Activated T-cell treated with anti-CD3 and anti-CD28 coated beads for 48 hours (primary cell): Measurements from ENCODE around the gene DIP2A.
"Not testable (repeated sequence)": the region's sequence is repeated elsewhere in the genome, so short reads cannot be mapped to it uniquely, and the experiment has no call there.

Experiments used
- DNase-seq: peaks from one replicate; pipeline ENCODE4 v3.0.0-alpha.2; 2020; ENCODE audit warnings: low read depth

The DIP2A gene

DNA sequence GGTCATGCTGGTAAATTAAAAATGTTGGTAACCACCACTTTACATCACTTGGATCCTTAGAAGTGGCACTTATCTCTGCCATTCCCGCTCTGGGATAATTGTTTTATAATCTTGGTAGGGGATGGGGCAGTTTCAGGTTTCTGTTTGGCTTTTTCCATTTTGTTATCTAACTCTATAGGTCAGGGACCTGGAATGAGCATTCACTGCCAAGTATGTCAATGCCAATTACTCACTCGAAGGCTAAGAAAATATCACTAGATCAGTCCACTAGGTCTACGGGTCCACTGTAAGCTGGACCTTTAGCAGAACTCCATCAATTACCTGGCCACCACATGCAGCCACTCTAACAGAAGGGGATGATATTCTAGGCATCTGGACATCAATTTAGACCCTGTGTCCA is 4.5 kb upstream of the DIP2A start:
- no peak for DNase-seq

DNA sequence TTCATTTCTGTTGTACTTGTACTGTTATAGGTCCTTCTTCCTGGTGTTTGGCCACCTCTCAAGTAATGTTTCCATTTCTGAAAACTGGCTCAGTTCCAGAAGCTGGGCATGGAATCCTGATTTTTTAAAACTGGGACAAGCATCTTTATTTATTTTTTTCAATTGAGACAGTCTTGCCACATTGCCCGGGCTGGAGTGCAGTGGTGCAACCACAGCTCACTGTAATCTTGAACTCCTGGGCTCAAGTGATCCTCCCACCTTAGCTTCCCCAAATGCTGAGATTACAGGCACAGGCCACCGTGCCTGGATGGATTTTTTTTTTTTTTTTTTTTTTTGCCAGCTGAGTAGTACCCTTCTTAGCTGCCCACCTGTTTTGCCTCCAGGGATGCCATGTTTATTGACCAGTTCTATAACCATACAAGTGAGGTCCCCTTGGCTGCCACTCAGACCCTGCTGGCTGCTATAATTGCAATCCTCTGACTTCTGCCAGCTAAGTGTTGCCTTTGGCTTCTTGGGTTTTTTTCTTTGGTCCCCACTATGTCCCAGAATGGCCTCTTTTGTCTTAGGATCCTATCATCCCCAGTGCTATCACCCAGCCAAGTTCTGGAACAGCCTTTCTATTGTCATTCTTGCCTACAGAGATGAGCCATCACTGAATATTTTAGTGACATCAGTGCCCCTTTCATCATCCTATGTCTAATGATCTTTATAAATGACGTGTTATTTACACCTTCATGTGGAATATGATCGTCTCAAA is 3.9 kb upstream of the DIP2A start:
- no peak for DNase-seq

DNA sequence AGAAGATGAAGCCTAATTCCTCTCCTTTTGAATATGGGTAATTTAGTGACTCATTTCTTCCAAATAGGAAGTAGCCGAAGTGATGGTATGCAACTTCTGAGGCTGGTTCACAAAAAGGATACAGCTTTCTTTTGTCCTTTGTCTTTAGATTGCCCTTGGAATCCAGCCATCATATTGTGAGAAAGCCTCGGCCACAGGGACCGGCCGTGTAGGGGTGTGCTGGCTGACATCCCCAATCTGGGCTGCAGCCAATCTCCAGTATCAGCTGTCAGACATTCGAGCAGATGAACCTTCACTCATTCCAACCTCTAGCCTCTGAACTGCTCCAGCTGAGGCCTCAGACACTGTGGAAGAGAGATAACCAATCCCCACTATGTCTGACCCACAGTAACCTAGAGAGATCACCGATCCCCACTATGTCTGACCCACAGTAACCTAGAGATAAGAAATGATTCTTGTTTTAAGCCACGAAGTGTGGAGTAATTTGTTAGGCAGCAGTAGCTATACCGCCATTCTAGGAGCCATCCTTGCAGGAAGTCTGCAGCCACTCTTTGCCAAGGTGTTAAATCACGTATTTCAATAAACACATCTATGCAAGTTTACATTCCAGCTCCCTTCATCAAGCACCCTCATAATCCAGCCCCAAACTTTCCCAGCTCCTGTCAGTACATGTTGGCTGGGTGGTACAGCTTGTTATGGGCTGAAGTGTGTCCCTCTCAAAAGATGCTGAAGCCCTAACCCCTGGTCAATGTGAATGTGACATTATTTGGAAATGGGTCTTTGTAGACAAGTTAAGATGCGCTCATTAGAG is 2.9 kb upstream of the DIP2A start:
- DNase-seq: no peak

DNA sequence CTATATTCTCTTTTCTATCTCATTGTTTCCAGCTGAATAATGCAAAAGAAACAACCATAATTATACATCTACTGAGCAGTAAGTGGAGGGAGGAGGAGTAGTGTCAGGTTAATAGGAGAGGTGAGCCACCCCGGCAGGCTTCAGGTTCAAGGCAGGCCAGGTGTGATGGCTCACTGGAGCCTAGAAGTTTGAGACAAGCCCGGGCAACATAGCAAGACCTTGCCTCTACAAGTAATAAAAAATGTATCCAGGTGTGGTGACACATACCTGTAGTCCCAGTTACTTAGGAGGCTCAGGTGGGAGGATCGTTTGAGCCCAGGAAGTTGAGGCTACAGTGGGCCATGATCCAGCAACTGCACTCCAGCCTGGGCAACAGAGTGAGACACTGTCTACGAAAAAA is 1.9 kb upstream of the DIP2A start:
- no peak for DNase-seq

DNA sequence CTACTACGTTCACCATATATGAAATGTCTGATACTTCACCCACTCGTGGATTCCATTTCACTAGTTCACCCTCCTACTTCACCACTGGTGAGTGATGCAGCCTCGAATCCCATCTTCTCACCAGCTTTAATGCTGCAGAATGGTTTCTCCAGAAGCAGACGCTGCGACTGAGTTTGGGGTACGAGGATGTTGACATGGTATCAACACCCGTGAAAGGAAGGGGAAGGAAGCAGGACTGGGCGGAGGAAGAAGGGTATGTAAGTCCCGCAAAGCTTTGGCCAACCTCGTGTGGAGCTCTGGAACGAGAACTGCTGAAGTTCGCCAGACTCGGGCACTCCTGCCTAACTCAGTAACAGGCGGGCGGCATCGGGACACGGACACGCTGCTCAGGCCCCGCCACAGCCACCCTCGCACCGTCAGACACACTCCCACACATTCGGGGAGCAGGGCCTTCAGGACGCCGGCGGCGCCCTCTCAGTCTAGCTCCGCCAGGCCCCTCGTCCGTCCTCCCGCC is 833 bp upstream of the DIP2A start:
- peak; percentile 23 for DNase-seq

DNA sequence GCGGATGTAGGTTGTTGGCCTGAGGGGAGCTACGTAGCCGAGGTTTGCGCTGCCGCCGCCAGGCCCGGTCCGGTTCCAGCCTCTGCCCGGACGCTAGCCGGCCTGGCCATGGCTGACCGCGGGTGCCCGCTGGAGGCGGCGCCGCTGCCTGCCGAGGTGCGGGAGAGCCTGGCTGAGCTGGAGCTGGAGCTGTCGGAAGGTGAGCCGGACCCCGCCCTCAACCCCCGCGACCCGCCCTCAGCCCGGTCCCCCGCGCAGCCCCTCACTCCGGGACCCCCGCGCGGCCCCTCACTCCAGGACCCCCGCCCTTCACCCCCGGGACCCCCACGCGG is 299 bp downstream of the DIP2A start:
- DNase-seq: no peak

DNA sequence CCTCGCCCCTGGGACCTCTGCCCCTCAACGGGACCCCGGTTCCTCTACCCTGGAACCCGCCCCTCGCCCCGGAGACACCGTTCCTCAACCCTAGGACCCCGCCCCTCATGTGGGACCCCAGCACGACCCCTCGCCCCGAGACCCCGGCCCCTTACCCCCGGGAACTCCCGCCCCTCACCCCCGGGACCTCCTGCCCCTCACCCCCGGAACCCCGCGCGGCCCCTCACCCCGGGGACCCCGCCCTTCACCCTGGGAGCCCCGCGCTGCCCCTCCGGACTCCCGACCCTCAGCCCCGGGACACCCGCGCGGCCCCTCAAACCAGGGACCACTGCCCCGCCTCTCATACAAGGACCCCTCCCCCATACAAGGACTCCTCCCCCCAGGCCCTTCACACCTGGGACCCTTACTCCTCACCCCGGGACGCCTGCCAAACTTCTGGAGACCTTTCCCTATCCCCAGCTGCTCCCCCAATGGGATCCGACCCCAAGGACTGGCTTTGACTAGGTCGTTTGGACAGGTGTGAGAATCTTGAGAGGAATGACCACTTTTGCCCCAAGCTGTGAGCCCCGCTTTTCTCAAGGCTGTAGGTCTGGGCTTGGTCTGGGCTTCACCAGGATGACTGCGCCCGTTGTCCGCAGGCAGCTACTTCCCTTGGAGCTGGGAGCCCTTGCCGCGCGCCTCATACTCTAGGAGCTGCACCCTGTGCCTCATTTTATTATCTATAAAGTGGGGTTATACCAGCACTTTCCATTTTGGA is 843 bp downstream of the DIP2A start:
- DNase-seq: peak; percentile 12

DNA sequence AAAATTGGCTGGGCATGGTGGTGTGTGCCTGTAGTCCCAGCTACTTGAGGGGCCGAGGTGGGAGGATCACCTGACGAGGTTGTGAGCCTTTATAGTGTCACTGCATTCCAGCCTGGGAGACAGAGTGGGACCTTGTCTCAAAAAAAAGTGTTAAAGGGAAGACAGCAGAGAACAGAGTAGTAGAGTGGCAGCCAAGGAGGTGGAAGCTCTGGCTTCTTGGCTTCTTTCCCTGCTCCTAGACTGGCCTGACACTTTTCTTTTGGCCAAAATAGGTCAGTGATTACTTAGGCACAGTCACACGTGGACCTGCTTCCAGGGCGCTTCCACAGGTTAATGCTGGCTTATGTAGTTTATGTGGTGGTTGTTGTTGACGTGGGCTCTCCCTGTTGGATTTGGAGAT is 3.2 kb downstream of the DIP2A start:
- DNase-seq: no peak

DNA sequence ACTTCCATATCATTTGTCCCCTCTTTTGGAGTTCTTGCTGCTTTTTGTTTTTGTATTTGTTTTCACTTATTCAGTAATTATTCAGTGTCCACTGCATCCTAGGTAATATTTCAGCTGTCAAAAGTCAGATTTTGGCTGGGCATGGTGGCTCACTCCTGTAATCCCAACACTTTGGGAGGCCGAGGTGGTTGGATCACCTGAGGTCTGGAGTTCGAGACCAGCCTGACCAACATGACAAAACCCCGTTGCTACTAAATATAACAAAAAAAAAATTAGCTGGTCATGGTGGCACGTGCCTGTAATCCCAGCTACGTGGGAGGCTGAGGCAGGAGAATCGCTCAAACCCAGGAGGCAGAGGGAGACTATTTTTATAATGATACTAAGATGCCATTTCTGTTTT is 6.5 kb downstream of the DIP2A start:
- DNase-seq: not testable (repeated sequence)

DNA sequence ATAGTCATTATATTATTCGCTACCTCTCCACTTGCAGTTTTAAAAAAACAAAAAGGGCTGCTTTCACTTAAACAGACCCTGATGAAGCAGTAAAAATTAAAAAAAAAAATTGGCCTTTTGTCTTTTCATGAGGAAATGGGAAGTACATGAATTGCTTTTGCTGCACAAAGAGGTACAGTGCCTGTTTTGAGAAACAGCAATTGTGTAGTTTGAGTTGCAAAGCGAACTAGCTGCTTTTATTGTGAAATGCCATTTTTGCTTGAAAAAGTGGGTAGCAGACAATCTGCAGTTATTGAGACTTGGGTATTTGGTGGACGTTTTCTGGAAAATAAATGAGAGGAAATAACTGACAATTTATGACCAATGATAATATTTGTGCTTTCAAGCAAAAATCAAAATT is 7.0 kb downstream of the DIP2A start:
- DNase-seq: no peak

DNA sequence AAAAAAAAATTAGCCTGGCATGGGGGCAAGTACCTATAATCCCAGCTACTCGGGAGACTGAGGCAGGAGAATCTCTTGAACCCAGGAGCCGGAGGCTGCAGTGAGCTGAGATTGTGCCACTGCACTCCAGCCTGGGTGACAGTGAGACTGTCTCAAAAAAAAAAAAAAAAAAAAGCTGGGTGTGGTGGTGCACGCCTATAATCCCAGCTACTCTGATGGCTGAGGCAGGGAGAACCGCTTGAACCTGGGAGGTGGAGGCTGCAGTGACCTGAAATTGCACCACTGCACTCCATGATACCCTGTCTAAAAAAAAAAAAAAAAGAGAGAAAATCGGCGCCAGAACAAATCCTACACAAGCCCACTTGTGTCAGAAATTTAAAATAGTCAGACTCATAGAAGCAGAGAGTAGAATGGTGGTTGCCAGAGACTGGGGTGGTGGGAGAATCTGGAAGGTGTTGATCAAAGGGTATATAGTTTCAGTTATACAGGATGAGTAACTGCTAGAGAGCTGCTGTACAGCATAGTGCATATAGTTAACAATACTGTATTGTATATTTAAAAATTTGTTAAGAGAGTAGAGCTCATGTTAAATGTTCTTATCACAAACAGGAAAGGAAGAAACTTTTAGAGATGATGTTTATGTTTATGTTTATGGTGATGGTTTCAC is 9.6 kb downstream of the DIP2A start:
- DNase-seq: no peak

DNA sequence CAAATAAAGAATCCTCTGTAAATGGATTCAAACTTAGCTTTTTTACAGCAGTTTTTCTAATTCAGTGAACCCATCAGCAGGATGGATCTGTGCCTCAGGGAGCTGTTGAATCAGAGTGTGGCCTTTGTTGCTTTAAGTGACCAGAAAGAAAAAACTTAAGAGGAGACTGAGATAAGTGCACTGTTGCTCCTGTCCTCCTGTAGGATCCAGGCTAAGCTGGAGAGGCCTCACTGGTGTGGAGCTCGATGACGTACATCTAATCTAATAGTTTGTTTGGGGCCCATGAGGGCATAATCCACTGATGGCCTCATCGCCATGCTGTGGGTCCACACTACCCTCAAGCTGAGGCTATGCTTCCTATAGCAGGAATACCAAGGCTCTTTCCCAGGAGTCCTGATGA is 10.6 kb downstream of the DIP2A start:
- DNase-seq: no peak

DNA sequence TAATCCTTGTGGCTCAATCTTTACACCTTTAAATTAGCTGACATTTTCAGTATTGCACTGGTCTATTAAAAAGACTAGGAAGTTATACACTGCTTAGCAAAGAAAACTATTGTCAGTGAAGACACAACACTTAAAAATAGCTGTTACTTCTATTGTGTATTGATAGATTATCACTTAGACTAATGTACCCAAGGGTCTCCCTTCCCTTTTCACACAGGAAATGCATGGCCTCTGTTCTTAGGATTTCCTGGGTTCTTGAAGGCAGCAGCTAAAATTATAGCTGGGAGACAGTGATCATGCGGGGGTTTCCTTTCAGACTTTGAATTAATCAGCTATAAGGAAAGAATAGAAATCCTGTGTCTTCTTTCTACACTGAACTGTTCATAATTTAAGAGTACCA is 12.8 kb downstream of the DIP2A start:
- DNase-seq: no peak

DNA sequence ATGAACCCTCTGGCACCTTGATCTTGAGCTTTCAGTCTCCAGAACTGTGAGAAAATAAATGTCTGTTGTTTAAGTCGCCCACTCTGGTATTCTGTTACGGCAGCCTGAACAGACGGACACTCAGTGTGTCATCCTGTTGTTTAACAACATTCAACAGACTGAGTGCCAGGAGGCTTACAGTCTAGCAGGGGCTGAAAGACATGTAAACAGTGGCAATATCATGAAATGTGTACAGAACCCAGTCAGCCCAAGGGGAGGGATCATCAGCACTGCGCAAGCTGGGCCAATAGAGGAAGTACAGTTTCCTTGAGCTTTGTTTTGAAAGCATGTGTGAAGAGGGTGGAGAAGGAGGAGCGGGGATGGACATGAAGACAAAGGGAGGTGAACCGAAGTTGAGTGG is 13.6 kb downstream of the DIP2A start:
- DNase-seq: no peak

DNA sequence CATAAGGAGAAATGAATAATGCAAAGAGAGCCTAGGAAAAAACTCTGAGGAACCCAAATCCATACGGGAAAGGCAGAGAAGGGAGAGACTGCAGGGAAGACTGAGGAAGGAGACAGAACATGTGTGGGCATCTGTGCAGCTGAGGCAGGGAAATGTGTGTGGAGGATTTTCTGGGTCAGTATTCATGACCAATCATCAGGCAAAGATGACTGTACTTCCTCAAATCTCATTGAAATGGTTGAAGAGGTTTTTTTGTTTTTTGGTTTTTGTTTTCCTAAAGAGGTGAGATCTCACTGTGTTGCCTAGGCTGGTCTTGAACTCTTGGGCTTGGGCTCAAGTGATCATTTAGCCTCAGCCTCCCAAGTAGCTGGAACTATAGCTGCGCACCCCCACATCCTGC is 15.7 kb downstream of the DIP2A start:
- DNase-seq: no peak

DNA sequence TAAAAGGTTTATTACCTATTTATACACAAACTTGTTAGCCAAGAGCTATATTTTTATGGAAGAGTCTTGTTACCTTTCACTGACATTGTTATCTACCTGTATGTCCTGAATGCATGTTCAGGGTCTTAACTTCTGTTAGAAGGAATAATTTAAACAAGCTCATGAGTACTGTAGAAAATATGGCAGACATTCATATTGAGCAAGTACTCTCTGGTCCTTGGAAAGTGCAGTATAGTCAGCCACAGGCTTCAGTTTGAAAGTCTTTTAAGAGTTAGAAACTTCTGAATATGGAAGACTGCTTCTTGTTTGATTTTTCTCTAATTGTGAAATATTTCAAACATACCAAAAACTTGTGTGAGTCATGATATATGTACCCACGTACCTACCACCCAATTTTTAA is 16.6 kb downstream of the DIP2A start:
- DNase-seq: no peak

DNA sequence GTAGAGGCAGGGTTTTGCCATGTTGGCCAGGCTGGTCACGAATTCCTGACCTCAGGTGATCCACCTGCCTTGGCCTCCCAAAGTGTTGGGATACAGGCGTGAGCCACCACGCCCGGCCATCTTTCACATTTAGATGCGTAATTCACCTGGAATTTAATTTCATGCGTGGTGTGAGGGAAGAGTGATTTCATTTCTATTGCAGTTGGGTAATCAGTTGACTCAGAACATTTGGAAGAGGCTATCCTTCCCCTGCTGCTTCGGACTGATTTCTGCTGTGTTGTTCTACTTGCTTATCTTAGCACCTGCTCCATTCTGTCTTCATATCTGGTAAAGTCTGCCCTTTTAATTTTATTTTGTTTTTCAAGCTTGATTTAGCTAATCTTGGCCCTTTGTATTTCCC is 19.1 kb downstream of the DIP2A start:
- DNase-seq: no peak

DNA sequence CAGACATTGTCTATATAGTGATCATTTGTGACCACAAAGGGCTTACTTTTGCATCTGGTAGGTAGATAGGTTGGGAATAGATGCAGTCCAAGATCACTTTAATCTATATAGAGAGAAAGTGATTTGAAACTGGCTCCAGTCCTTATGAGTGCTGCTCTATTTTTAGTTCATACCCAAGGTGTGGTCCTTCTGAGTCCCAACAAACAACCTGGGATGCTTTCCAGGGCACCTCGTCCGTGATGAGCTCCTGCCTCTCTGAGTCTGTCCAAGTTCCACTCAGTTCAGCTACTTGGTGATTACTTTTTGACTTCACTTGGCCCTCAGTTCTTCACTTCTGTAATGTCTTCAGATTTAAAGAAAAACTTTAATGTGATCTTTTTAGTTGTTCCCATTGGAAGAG is 20.2 kb downstream of the DIP2A start:
- no peak for DNase-seq

DNA sequence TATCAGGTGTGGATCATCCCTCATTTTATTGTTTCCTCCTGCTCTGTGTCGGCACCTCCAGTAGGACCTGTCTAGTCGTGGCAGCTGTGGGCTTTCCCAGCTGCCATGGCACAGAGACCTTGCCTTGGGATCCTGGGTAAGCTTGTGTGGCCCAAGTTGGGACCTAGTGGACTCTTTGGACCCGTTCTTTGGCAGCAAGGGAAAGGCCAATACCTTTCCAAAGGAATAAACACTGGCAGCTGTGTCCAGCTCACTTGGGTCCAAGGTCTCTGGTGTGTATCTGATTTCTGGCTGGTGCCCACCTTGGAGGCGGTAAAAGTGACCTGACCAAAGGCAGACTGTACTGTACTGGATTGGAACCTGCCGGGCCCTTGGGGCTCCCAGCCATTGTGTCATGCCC is 21.8 kb downstream of the DIP2A start:
- no peak for DNase-seq

DNA sequence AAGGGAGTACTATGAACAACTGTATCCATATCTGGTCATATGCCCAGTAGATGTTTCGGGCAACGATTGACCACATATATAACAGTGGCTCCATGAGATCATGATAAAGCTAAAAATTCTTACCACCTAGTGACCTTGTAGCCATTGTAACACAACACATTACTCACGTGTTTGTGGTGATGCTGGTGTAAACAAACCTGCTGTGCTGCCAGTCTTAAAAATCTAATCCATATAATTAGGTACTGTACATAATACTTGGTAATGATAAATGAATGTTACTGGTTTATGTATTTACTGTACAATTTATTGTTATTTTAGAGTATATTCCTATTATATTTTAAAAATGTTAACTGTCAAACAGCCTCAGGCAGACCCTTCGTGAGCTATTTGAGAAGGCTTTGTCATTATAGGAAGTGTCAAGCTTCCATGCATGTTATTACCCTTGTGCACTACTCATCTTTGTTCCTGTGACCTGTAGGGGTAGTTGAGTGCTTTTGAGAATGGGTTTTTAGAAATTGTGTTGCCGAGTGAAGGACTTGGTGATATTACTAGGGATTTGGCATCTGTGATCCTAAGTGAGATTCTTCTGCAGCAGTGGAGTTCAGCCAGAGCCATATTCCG is 23.6 kb downstream of the DIP2A start:
- no peak for DNase-seq

DNA sequence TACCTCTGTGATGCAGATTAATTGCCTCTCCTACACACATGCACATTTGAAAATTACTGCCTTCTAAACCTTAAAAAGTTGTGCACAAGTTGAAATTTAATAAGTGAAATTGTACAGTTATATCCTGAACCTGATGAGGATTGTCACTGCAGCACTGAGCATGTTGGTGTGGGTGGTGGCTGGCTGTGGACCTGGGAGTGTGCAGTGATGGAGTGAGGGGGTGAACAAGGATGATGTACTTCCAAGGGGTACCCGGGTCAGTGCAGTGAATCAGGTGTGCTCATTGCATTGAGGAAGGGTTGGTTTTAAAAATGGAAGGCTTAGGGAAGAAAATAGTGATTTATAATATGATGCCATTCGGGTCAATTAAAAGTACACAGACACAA is 24.1 kb downstream of the DIP2A start:
- no peak for DNase-seq
